ENCODE data around the gene PAK5. TPM values are rescaled to one million over a fixed set of nuclear protein-coding genes. Genes with fewer than 3 reads are reported as not detected.

Gene PAK5
- total RNA-seq, 2 donors from 2014 or later, result not detected

DNA sequence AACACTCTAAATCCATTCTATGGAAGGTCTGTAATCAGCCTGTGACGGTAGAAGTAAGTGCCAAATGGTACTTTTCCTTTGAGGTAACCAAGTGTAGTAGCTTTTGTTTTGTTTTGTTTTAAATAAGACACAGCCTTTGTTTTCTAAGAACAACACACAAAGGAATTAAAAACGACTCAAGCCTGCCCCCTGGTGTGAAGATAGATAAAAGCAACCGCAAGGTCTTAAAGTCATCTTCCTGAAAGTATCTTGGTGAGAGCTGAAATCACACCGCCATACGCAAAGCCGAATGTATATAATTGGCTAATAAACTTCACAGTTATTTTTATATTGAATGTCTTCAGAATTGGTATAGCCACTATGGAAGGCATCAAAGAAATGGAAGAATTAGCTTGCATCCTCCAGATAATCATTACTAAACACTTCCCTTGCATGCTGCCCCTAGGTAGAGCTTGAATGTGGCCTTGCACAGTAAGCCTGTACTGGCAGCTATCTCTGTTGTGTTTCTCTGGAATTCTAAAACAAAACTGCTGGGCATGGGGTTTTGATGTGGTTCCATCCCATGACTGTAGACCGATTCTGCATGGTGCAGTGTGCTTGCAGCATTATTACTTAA is 228.9 kb downstream of the PAK5 start:
- no peaks in the 10 kb centered on the region for H3K4me1 Mint-ChIP-seq
- ATAC-seq (replicated peaks), result no peak
- no peaks in the 10 kb centered on the region for H3K9me3 Mint-ChIP-seq
- H3K27ac Mint-ChIP-seq, result no peak overlapping the region
- H3K36me3 Mint-ChIP-seq (ENCODE audit: low read depth), result no peaks in the 10 kb centered on the region
- H3K27me3 Mint-ChIP-seq, result no peaks in the 10 kb centered on the region
- H3K4me3 Mint-ChIP-seq, result no peak overlapping the region

DNA sequence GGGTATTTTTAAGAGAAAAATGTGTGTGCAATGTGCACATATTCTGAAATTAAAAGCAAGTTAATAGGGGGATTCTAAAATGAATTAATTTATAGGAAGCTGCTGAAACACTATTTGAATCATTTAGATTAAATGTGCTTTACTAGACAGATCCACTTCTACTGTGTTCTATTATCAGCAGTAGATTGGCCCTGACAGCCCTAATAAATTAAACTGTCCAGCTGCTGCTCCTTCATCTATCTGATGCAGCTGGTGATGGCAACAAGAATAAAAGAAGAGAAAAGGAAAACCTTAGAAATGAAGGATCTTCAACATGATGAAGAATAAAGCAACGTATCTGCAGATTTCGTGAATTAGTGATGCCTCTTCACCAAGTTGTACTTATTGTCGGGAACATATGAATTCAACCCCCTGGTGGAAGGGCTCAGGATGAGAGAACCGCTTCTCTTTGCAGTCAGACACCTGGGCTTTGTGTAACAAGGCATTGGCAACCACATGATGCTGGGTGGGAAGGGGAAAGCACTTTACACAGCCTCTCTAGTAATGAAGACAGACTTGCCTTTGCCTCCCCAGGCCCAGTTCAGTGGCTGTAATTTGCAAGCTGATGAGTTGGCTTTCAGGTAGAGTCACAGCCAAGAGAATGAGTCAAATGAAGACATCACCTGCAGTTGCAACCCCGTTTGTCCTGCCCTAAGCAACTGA is 230.1 kb downstream of the PAK5 start:
- no peaks in the 10 kb centered on the region for H3K9me3 Mint-ChIP-seq
- no peaks in the 10 kb centered on the region for H3K4me1 Mint-ChIP-seq
- peaks cover under 1% of the 10 kb centered on the region for H3K27me3 Mint-ChIP-seq

DNA sequence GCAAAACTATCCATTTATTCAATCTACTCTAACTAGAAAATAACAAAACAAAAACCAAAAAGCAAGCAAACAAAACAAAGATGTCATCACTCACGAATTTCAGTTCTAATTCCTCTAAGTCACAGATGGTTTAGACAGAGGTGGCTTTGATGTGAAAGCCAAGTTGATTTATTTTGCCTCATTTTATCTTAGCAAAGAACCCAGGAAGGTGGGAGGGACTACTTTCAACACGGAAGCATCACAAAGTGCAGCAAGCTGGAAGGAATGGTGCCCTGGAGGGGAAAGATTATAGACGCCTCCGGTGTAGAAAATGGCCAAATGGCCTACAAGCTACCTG is 236.1 kb downstream of the PAK5 start:
- Mint-ChIP-seq H3K4me1 (no peaks in the 10 kb centered on the region), H3K27me3 (peaks cover 13% of the 10 kb centered on the region), H3K27ac (no peak overlapping the region), H3K9me3 (no peaks in the 10 kb centered on the region), H3K36me3 (ENCODE audit: low read depth) (no peaks in the 10 kb centered on the region), H3K4me3 (no peak overlapping the region)
- no peak for ATAC-seq (replicated peaks)

More for the DNA sequence above, 230.1 kb downstream of the PAK5 start:
- Mint-ChIP-seq H3K27ac (no peak overlapping the region), H3K36me3 (ENCODE audit: low read depth) (no peaks in the 10 kb centered on the region), H3K4me3 (no peak overlapping the region)
- ATAC-seq (replicated peaks), result no peak

DNA sequence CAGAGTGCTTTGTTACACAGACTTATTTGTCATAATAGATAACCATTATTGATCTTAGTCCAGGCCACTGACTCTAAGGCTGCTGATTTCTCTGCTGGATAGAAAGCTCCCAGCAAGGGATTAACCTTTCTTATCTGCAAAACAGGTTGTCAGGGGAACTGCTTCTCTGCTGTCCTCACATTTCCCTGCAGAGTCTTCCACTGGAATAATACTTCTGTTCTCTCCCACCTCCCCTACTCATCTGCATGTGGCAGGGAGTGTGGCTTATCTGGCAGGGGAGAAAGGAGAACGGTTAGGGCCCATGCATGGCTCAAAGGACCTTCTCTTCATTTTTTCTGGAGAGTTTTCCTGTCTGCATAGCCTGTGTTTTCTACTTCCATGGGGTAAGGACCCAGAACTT is 238.3 kb downstream of the PAK5 start:
- H3K4me1 Mint-ChIP-seq, result no peaks in the 10 kb centered on the region
- ATAC-seq (replicated peaks), result no peak
- peaks cover 13% of the 10 kb centered on the region for H3K27me3 Mint-ChIP-seq
- H3K36me3 Mint-ChIP-seq (ENCODE audit: low read depth), result no peaks in the 10 kb centered on the region
- no peak overlapping the region for H3K27ac Mint-ChIP-seq
- H3K9me3 Mint-ChIP-seq, result no peaks in the 10 kb centered on the region
- H3K4me3 Mint-ChIP-seq, result no peak overlapping the region

DNA sequence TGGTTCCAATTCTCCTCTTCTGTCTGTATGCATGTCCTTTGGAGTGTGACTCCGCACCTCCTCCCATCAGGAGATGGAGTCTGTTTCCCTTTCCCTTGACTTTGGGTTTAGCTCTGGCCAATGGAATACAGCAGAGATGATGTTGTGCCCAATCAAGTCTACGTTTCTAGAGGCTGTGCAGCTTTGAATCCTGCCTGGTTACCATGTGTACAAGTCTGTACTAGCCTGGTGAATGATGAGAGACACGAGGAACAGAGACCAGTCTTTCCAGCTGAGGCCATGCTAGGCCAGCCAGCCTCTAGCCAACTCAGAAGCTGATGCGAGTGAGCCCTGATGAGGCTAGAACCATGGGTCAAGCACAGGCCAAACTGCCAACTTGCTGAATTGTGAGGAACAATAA is 241.3 kb downstream of the PAK5 start:
- no peak for ATAC-seq (replicated peaks)

DNA sequence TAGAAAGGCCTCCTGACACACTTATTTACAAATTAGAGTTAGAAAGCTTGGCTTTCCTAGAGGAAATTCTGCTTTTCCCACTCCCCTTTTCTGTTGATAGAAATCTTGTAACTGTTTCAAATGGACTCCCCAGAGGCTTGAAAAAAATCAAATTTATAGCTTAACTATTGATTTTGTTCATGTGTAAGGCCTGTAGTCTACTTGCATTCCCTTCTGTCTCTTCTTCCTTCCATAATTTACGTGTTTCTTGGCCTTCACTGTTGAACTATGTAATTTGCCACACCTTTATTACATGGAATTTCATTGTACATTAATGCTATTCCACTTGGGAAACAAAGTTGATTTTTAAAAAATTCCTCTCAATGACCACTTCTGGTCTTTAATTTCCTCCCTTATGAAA is 243.1 kb downstream of the PAK5 start:
- H3K27ac Mint-ChIP-seq, result no peak overlapping the region
- H3K9me3 Mint-ChIP-seq, result no peaks in the 10 kb centered on the region
- no peaks in the 10 kb centered on the region for H3K27me3 Mint-ChIP-seq
- no peaks in the 10 kb centered on the region for H3K4me1 Mint-ChIP-seq
- no peaks in the 10 kb centered on the region for H3K36me3 Mint-ChIP-seq (ENCODE audit: low read depth)
- no peak for ATAC-seq (replicated peaks)
- no peak overlapping the region for H3K4me3 Mint-ChIP-seq

More for the DNA sequence above, 241.3 kb downstream of the PAK5 start:
- H3K9me3 Mint-ChIP-seq, result no peaks in the 10 kb centered on the region
- H3K27me3 Mint-ChIP-seq, result peaks cover 2% of the 10 kb centered on the region
- H3K4me3 Mint-ChIP-seq, result no peak overlapping the region
- H3K36me3 Mint-ChIP-seq (ENCODE audit: low read depth), result no peaks in the 10 kb centered on the region
- no peaks in the 10 kb centered on the region for H3K4me1 Mint-ChIP-seq
- H3K27ac Mint-ChIP-seq, result no peak overlapping the region

DNA sequence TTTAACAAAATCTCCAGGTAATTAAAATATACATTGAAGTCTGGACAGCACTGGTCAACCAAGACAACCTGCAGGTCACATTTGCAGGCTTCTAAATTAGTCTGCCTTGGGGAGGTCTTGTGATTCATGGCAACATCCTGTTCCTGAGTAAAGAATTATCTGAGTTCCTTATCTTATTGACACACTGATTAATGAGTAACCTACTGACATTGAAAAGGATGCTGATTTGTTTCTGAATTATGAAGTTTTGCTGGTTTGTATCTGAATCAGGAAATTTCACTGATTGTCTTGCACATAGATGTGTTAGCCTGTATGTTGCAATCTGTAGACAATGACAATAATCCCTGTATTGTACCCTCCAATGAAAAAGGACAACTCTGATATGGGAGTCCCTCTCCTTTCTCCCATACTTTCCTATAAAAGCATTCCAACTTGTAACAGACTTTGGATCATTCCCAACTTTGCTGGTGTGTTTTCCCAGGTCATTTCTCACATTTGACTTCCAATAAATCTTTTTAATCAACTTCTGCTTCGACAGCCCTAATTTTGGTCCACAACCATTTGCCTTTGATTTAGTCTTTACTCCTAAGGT is 244.5 kb downstream of the PAK5 start:
- ATAC-seq (replicated peaks), result no peak
- H3K4me1 Mint-ChIP-seq, result no peaks in the 10 kb centered on the region
- no peaks in the 10 kb centered on the region for H3K36me3 Mint-ChIP-seq (ENCODE audit: low read depth)
- H3K4me3 Mint-ChIP-seq, result no peak overlapping the region
- H3K9me3 Mint-ChIP-seq, result no peaks in the 10 kb centered on the region
- H3K27me3 Mint-ChIP-seq, result no peaks in the 10 kb centered on the region
- no peak overlapping the region for H3K27ac Mint-ChIP-seq

DNA sequence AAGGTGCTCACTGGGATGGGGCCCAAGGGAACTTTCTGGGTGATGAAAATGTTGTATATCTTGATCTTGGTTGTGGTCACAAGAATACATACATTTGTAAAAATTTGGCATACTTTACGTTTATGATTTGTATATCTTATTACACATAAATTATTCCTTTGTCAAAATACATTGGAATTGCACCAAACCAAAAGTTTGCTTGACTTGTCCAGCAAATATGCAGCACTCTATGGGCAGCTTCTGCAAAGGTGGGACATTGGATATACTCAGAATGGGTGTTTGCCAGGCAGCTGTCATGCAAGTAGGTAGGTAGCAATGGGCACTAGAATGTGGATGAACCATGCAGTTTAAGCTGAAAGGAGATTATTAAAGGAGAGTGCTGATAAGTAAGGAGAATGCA is 246.5 kb downstream of the PAK5 start:
- no peaks in the 10 kb centered on the region for H3K27me3 Mint-ChIP-seq
- H3K4me1 Mint-ChIP-seq, result no peaks in the 10 kb centered on the region
- H3K9me3 Mint-ChIP-seq, result no peaks in the 10 kb centered on the region
- H3K36me3 Mint-ChIP-seq (ENCODE audit: low read depth), result no peaks in the 10 kb centered on the region
- no peak for ATAC-seq (replicated peaks)
- H3K27ac Mint-ChIP-seq, result no peak overlapping the region
- H3K4me3 Mint-ChIP-seq, result no peak overlapping the region

DNA sequence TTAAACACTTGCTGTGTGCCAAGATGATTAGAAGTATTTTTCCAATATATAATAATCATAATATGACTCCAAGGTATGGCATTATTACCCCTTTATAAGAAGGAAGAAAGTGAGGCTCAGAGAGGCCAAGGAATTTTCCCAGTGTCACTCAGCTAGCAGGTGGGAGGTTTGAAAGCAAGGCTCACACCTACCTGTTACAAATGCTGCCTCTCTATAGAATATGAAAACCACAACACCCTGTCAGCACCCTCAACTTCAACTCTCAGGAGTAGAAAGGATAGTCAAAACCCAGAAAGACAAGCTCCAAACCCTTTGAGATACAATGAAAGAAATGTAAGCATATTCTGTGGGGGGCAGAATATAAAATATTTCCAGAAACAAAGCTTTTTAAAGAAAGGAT is 247.8 kb downstream of the PAK5 start:
- H3K9me3 Mint-ChIP-seq, result no peaks in the 10 kb centered on the region
- H3K27me3 Mint-ChIP-seq, result no peaks in the 10 kb centered on the region
- H3K4me3 Mint-ChIP-seq, result no peak overlapping the region
- no peak for ATAC-seq (replicated peaks)
- H3K27ac Mint-ChIP-seq, result no peak overlapping the region
- no peaks in the 10 kb centered on the region for H3K4me1 Mint-ChIP-seq
- H3K36me3 Mint-ChIP-seq (ENCODE audit: low read depth), result no peaks in the 10 kb centered on the region

DNA sequence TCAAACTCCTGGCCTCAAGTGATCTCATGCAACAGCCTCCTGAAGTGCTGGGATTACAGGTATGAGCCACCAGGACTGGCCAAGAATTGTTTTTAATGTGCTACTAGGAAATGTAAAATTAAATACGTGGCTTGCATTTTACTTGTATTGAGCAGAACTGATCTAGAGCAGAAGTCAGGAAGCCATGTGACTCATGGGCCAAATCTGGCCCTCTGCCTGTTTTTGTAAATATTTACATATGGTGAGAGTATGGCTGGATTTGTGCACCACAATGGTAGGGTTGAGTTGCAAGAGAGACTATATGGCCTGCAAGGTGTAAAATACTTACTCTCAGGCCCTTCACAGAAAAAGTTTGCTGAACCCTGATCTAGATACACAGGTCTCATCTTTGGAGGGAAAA is 248.7 kb downstream of the PAK5 start:
- no peak overlapping the region for H3K27ac Mint-ChIP-seq
- H3K36me3 Mint-ChIP-seq (ENCODE audit: low read depth), result no peaks in the 10 kb centered on the region
- no peak for ATAC-seq (replicated peaks)
- peaks cover 5% of the 10 kb centered on the region for H3K27me3 Mint-ChIP-seq
- H3K4me1 Mint-ChIP-seq, result no peaks in the 10 kb centered on the region
- H3K4me3 Mint-ChIP-seq, result no peak overlapping the region
- no peaks in the 10 kb centered on the region for H3K9me3 Mint-ChIP-seq

DNA sequence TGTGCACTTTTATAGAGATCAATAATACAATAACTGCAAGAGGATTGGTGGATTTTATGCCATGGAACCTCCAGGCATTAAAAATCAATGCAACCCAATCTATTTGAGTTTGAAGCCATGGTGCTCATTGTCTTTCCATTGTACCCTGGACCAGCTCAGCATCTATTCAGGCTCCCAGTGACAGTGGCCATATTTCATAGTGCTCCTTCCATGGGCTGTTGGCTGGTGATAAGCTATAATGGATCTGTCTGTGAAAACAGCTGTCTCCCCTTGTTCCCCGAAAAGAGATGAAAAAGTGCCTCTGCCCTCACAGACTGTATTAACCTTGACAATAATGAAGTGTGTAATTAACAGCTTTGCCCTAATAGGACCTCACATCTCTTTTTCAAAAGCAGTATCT is 250.2 kb downstream of the PAK5 start:
- no peaks in the 10 kb centered on the region for H3K36me3 Mint-ChIP-seq (ENCODE audit: low read depth)
- peaks cover 11% of the 10 kb centered on the region for H3K27me3 Mint-ChIP-seq
- H3K4me1 Mint-ChIP-seq, result no peaks in the 10 kb centered on the region
- H3K27ac Mint-ChIP-seq, result no peak overlapping the region
- no peak for ATAC-seq (replicated peaks)
- no peak overlapping the region for H3K4me3 Mint-ChIP-seq
- no peaks in the 10 kb centered on the region for H3K9me3 Mint-ChIP-seq

DNA sequence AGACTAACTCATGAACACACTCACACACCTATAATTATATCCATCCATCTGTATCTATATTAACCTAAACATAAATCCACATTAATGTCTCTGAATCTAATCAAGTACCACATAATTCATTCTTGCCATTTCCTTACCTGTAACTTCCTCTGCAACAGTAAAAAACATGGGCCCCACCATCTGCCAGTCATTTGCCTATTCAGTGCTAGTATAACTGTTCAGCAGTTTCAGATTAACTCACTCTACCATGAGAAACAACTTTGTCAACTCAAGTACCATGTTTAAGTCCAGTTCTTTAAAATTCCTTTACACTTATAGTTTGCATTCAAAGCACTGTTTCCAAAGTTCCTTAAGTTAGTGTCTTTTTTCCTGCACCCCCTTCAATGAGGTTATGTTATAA is 255.7 kb downstream of the PAK5 start:
- H3K27ac Mint-ChIP-seq, result no peak overlapping the region
- no peaks in the 10 kb centered on the region for H3K9me3 Mint-ChIP-seq
- ATAC-seq (replicated peaks), result no peak
- H3K4me1 Mint-ChIP-seq, result no peaks in the 10 kb centered on the region
- H3K4me3 Mint-ChIP-seq, result no peak overlapping the region
- H3K36me3 Mint-ChIP-seq (ENCODE audit: low read depth), result no peaks in the 10 kb centered on the region
- H3K27me3 Mint-ChIP-seq, result peaks cover 11% of the 10 kb centered on the region

DNA sequence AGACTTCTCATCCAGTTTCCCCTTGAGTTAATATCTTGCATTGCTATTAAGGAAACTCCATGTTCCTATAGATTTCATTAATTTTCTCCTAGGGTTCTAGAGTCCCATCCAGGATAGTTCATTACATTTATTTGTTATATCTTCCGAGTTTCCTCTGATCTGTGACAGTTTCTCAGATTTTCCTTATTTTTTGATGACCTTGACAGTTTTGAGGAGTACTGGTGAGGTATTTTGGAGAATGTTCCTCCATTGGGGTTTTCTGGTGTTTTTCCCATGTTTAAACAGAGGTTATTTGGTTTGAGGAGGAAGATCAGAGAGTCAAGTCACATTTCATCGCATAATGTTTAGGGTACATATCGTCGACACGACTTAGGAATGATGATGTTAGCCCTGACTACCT is 256.7 kb downstream of the PAK5 start:
- H3K36me3 Mint-ChIP-seq (ENCODE audit: low read depth), result no peaks in the 10 kb centered on the region
- ATAC-seq (replicated peaks), result no peak
- no peaks in the 10 kb centered on the region for H3K4me1 Mint-ChIP-seq
- no peak overlapping the region for H3K4me3 Mint-ChIP-seq
- H3K9me3 Mint-ChIP-seq, result no peaks in the 10 kb centered on the region
- peaks cover 11% of the 10 kb centered on the region for H3K27me3 Mint-ChIP-seq
- H3K27ac Mint-ChIP-seq, result no peak overlapping the region

DNA sequence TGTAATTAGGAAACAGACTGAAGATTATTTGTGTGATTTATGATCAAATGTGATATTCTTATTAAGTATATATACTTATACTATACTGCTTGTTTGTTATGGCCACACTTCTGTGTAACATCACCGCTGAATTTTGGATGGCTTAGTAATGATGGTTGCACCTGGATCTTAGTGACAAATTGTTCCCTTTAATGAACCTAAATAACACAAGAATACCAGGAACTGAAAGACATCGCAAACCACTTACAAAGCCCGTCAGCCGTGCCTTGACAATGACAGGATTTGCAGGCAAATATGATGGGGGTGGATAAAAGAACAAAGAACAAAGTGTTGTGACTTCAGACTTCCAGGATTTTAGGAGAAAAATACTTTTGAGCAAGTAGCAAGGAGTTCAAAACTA is 257.4 kb downstream of the PAK5 start:
- Mint-ChIP-seq H3K27me3 (peaks cover 11% of the 10 kb centered on the region), H3K9me3 (no peaks in the 10 kb centered on the region), H3K4me3 (no peak overlapping the region), H3K36me3 (ENCODE audit: low read depth) (no peaks in the 10 kb centered on the region), H3K4me1 (no peaks in the 10 kb centered on the region), H3K27ac (no peak overlapping the region)
- ATAC-seq (replicated peaks), result no peak

DNA sequence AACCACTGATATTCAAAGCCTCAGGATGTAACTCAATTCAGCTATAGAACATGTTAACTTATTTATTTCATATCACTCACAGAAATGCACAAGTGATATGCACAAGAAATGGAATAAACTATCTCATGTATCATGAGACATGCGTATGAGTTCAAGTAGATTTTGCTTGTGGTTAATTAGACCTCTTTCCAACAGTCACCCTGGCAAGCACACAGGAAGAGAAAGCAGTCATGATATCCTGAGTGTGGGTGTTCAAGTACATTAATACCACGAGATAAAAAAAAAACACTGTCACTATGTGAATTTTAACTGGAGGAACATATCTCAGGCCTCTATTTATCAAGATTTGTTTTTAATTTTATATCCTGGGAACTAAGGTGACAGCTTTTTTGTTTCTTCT is 260.3 kb downstream of the PAK5 start:
- Mint-ChIP-seq H3K27me3 (peaks cover 8% of the 10 kb centered on the region), H3K27ac (no peak overlapping the region), H3K9me3 (no peaks in the 10 kb centered on the region), H3K4me1 (no peaks in the 10 kb centered on the region), H3K36me3 (ENCODE audit: low read depth) (no peaks in the 10 kb centered on the region), H3K4me3 (no peak overlapping the region)
- no peak for ATAC-seq (replicated peaks)
